IMR-90 (cell line): Measurements from ENCODE around the gene DAD1. TPM values are rescaled to one million over a fixed set of nuclear protein-coding genes. Genes with fewer than 3 reads are reported as not detected.
A peak's percentile ranks its signal among the peaks of the same experiment; 100 is the strongest.
"Not testable (repeated sequence)": the region's sequence is repeated elsewhere in the genome, so short reads cannot be mapped to it uniquely, and the experiment has no call there.

ENCODE experiments used
- ATAC-seq: fragments of 200-7000 bp; cut with Tn5 transposase; 2 replicates; pipeline ENCODE4 v1.9.1; 2020; ENCODE audit warnings: low read depth, mild to moderate bottlenecking, moderate library complexity
- BruUV-seq: library from RNA; stranded (reverse); fragments of 400-500 nt; replicated peaks from 2 replicates; lab custom pipeline; 2021; lab: Mats Ljungman, UMichigan
- CTCF ChIA-PET: fragments of 300-600 bp; formaldehyde crosslinking; extraction: SDS; loops from one replicate; lab custom pipeline; 2021; ENCODE audit warnings: antibody characterized with exemption; lab: Yijun Ruan, JAX
- POLR2A ChIA-PET: fragments of 300-600 bp; sonication (Branson Sonifier 250); formaldehyde crosslinking; loops from one replicate; lab custom pipeline; 2022; ENCODE audit warnings: antibody characterized with exemption; ENCODE audit not compliant: unreplicated experiment; lab: Charles Lee
- DNase-seq: peaks from one replicate; pipeline ENCODE4 v3.0.0; 2013
- H2AFZ ChIP-seq: replicated peaks from 2 replicates; pipeline ENCODE3; 2013; ENCODE audit warnings: low read length, mild to moderate bottlenecking; ENCODE audit not compliant: poor library complexity
- H2AK5ac ChIP-seq: 2 replicates; pipeline ENCODE4 v1.6.1; 2013; ENCODE audit warnings: low read depth, low read length, inconsistent platforms
- H2AK9ac ChIP-seq: replicated peaks from 2 replicates; pipeline ENCODE3; 2013; ENCODE audit warnings: mild to moderate bottlenecking, low read depth, low read length, moderate library complexity; ENCODE audit not compliant: poor library complexity
- H2BK120ac ChIP-seq: 2 replicates; pipeline ENCODE4 v1.6.1; 2013; ENCODE audit warnings: low read depth, low read length, inconsistent platforms
- H2BK15ac ChIP-seq: 3 replicates; pipeline ENCODE4 v1.6.1; 2013; ENCODE audit warnings: low read depth, low read length, inconsistent platforms
- H2BK20ac ChIP-seq: 2 replicates; pipeline ENCODE4 v1.6.1; 2013; ENCODE audit warnings: low read depth, mild to moderate bottlenecking, inconsistent platforms, low read length, moderate library complexity
- H2BK5ac ChIP-seq: 2 replicates; pipeline ENCODE4 v1.6.1; 2013; ENCODE audit warnings: mild to moderate bottlenecking, low read depth, low read length, inconsistent platforms; ENCODE audit not compliant: poor library complexity, severe bottlenecking
- H3K14ac ChIP-seq: replicated peaks from 2 replicates; pipeline ENCODE4 v1.6.1; 2013; ENCODE audit warnings: low read depth, low read length, inconsistent platforms
- H3K18ac ChIP-seq: 2 replicates; pipeline ENCODE4 v1.6.1; 2013; ENCODE audit warnings: low read depth, low read length, control low read depth
- H3K23ac ChIP-seq: 2 replicates; pipeline ENCODE4 v1.6.1; 2013; ENCODE audit warnings: low read depth, low read length, inconsistent platforms
- H3K27ac ChIP-seq: 2 replicates; pipeline ENCODE4 v1.5.1; 2013; ENCODE audit warnings: mild to moderate bottlenecking, control low read depth, low read length; ENCODE audit not compliant: insufficient read depth
- H3K27me3 ChIP-seq: 2 replicates; pipeline ENCODE4 v1.6.1; 2013; ENCODE audit warnings: low read length; ENCODE audit not compliant: control insufficient read depth, insufficient read depth
- H3K36me3 ChIP-seq: 2 replicates; pipeline ENCODE4 v1.6.1; 2013; ENCODE audit warnings: low read length, mixed read lengths; ENCODE audit not compliant: control insufficient read depth, insufficient read depth
- H3K4ac ChIP-seq: 2 replicates; pipeline ENCODE4 v1.6.1; 2013; ENCODE audit warnings: low read depth, low read length, inconsistent platforms
- H3K4me1 ChIP-seq: 2 replicates; pipeline ENCODE4 v1.6.1; 2013; ENCODE audit warnings: low read length, mixed read lengths; ENCODE audit not compliant: control insufficient read depth, insufficient read depth
- H3K4me2 ChIP-seq: 2 replicates; pipeline ENCODE4 v1.6.1; 2013; ENCODE audit warnings: low read depth, mild to moderate bottlenecking, control low read depth, low read length, moderate library complexity
- H3K4me3 ChIP-seq: 2 replicates; pipeline ENCODE4 v1.5.1; 2013; ENCODE audit warnings: low read depth, mild to moderate bottlenecking, control low read depth, low read length, moderate library complexity; ENCODE audit not compliant: insufficient read depth
- H3K56ac ChIP-seq: 2 replicates; pipeline ENCODE4 v1.6.1; 2013; ENCODE audit warnings: low read length, inconsistent platforms; ENCODE audit not compliant: insufficient read depth; ENCODE audit errors: extremely low read depth
- H3K79me1 ChIP-seq, 2 experiments: 2 replicates each; pipeline ENCODE4 v1.6.1; 2013; ENCODE audit warnings: low read length in 2 of 2, inconsistent platforms in 1 of 2, low read depth in 1 of 2
- H3K9ac ChIP-seq: 2 replicates; pipeline ENCODE4 v1.6.1; 2013; ENCODE audit warnings: low read depth, low read length, control low read depth
- H3K9me1 ChIP-seq: 2 replicates; pipeline ENCODE4 v1.6.1; 2013; ENCODE audit warnings: low read length, inconsistent platforms; ENCODE audit not compliant: insufficient read depth
- H3K9me3 ChIP-seq: 2 replicates; pipeline ENCODE4 v1.6.1; 2013; ENCODE audit warnings: low read length; ENCODE audit not compliant: control insufficient read depth, insufficient read depth
- H4K20me1 ChIP-seq: 2 replicates; pipeline ENCODE4 v1.6.1; 2013; ENCODE audit warnings: low read length, inconsistent platforms; ENCODE audit not compliant: insufficient read depth
- H4K5ac ChIP-seq: 2 replicates; pipeline ENCODE4 v1.6.1; 2013; ENCODE audit warnings: mild to moderate bottlenecking, low read depth, low read length, control low read depth
- H4K8ac ChIP-seq, 2 experiments: 2 replicates each; pipeline ENCODE4 v1.6.1; 2013; ENCODE audit warnings: low read depth in 2 of 2, low read length in 2 of 2, control low read depth in 1 of 2, inconsistent platforms in 1 of 2
- H4K91ac ChIP-seq: 2 replicates; pipeline ENCODE4 v1.6.1; 2013; ENCODE audit warnings: low read depth, low read length, inconsistent platforms; ENCODE audit not compliant: insufficient read depth
- MAZ ChIP-seq: IDR thresholded peaks from 2 replicates; pipeline ENCODE4 v1.6.1; 2012; ENCODE audit warnings: low read depth, mild to moderate bottlenecking, low read length, improper control_type of control experiment, moderate library complexity, borderline replicate concordance
- USF2 ChIP-seq: fragments of 150-350 bp; IDR thresholded peaks from 2 replicates; pipeline ENCODE4 v1.6.1; 2017; ENCODE audit warnings: mild to moderate bottlenecking, antibody characterized with exemption, low read length, low read depth
- WGBS, 2 experiments: methylation state at CpG; one replicate each; pipeline versions ENCODE4 v1.1.5 to v1.1.7; 2013; ENCODE audit warnings: missing lambda C conversion rate in 2 of 2; ENCODE audit not compliant: insufficient read length in 1 of 2; ENCODE audit errors: extremely low coverage in 2 of 2; 5-methylcytosine and 5-hydroxymethylcytosine counted together
- dilution Hi-C: fragments of 300-500 bp; cut with HindIII; formaldehyde crosslinking; loops from one replicate; pipeline ENCODE4 v1.14.3; 2018; ENCODE audit warnings: low sequenced_read_pairs; ENCODE audit not compliant: unreplicated experiment
- in situ Hi-C: fragments of 300-500 bp; cut with MboI; formaldehyde crosslinking; loops from 3 replicates; pipeline ENCODE4 v1.14.3; 2019; ENCODE audit warnings: low sequenced_read_pairs, inconsistent platforms, mixed read lengths
- intact Hi-C: fragments of 100-400 bp; cut with micrococcal nuclease; formaldehyde crosslinking; loops from 2 replicates; pipeline ENCODE4 v1.10.0; 2022
- polyA plus RNA-seq, 3 experiments: library from polyadenylated mRNA; depleted of rRNA; stranded (reverse); fragments of >200 nt; gene quantifications; 2 replicates each; pipeline ENCODE4 v1.2.3, GENCODE V29; 2012; ENCODE audit warnings: low replicate concordance in 1 of 3
- total RNA-seq: library from RNA; depleted of rRNA; stranded (reverse); fragments of >200 nt; gene quantifications from 2 replicates; pipeline ENCODE4 v1.2.3, GENCODE V29; 2012

DAD1 gene
- total and polyA plus RNA-seq, 2 of the 4 experiments (the other 2 are of a cell fraction), result 396 to 496 TPM

GRCh38 chr14:22622255-22622654, 33.2 kb upstream of the DAD1 start:
- no peak overlapping the region; the same call in 1 of the 2 replicates for H3K27ac ChIP-seq
- in situ Hi-C loops (no loop called here), intact Hi-C loops (no loop called here), dilution Hi-C loops (no loop called here)
- TF ChIP-seq MAZ (no peak), USF2 (peak; percentile 46)
- H3K56ac ChIP-seq, result no peak overlapping the region
- no peak overlapping the region for H2BK120ac ChIP-seq
- H3K27me3 ChIP-seq, result no peaks in the 10 kb centered on the region
- DNase-seq, result peak; percentile 80
- H3K23ac ChIP-seq, result no peak overlapping the region
- peak overlapping the region; percentile 9 for H2AFZ ChIP-seq
- H3K9ac ChIP-seq, result no peak overlapping the region
- H3K4ac ChIP-seq, result no peak overlapping the region
- H3K79me1 ChIP-seq, result no peaks in the 10 kb centered on the region
- ChIA-PET POLR2A (no interaction called here), CTCF (interaction anchor here (0.6 kb wide), 1 partner anchor 218 kb away, joined by 7 read pairs; no protein-coding TSS in a partner anchor)
- peaks cover 4% of the 10 kb centered on the region for H3K4me1 ChIP-seq
- H3K9me1 ChIP-seq, result peaks cover 2% of the 10 kb centered on the region
- H4K5ac ChIP-seq, result no peak overlapping the region
- 0 out of 2 replicates have a peak overlapping the region, but pooled peaks have one; percentile 19 for H3K14ac ChIP-seq
- H2AK9ac ChIP-seq, result peak overlapping the region; percentile 30
- ATAC-seq, result peak; percentile 89
- H2BK20ac ChIP-seq, result no peak overlapping the region
- H3K4me2 ChIP-seq, result peak overlapping the region; percentile 27; the same call in 1 of the 2 replicates
- peak overlapping the region; percentile 37 for H2BK5ac ChIP-seq
- H2AK5ac ChIP-seq, result no peak overlapping the region
- no peak overlapping the region for H3K18ac ChIP-seq
- no CpG with 5 or more reads among the region's 2 CpGs for WGBS, 2 experiments
- H4K20me1 ChIP-seq, result no peaks in the 10 kb centered on the region
- no peaks in the 10 kb centered on the region for H3K36me3 ChIP-seq
- no TSS peak for BruUV-seq
- no peaks in the 10 kb centered on the region for H3K9me3 ChIP-seq
- no peak overlapping the region for H4K91ac ChIP-seq
- no peak overlapping the region for H3K4me3 ChIP-seq
- H2BK15ac ChIP-seq, result no peak overlapping the region
- H4K8ac ChIP-seq, result no peak overlapping the region

- H3K9me3 ChIP-seq, H3K27me3 ChIP-seq, H3K4me2 ChIP-seq, H2BK120ac ChIP-seq, H3K56ac ChIP-seq, H2AK5ac ChIP-seq, H4K8ac ChIP-seq, in situ Hi-C loops, H2AK9ac ChIP-seq, intact Hi-C loops, H3K4ac ChIP-seq, H4K5ac ChIP-seq, dilution Hi-C loops, DNase-seq, H2BK5ac ChIP-seq, H3K79me1 ChIP-seq, H4K91ac ChIP-seq, H3K23ac ChIP-seq, CTCF ChIA-PET, H2AFZ ChIP-seq, H3K4me3 ChIP-seq, POLR2A ChIA-PET, H3K27ac ChIP-seq, H2BK15ac ChIP-seq, ATAC-seq, BruUV-seq, H3K18ac ChIP-seq, H3K9ac ChIP-seq, H3K4me1 ChIP-seq, H2BK20ac ChIP-seq, H3K14ac ChIP-seq, H4K20me1 ChIP-seq: not testable (repeated sequence)
- H3K36me3 ChIP-seq, result peaks cover 16% of the 10 kb centered on the region
- no CpG with 5 or more reads among the region's 2 CpGs for WGBS, 2 experiments
- H3K9me1 ChIP-seq, result peaks cover 30% of the 10 kb centered on the region
These were observed 26.7 kb upstream of the DAD1 start for GRCh38 chr14:22615765-22616164.
